ENCODE results near the gene GTPBP3.
"Not testable (repeated sequence)": the region's sequence is repeated elsewhere in the genome, so short reads cannot be mapped to it uniquely, and the experiment has no call there.

GTPBP3 gene

GRCh38 chr19:17352608-17353280 lies 15.4 kb downstream of the GTPBP3 start:
- TF ChIP-seq CTCF (conservative IDR thresholded peaks at IDR 0.05; ENCODE audit: low read depth): no peak
- POLR2A ChIA-PET (ENCODE audit: low non-redundant PET): no interaction called here
- CTCF ChIA-PET: no interaction called here
- no peak for DNase-seq (ENCODE audit: low spot score)
- no peak overlapping the region for H3K27ac ChIP-seq

DNA sequence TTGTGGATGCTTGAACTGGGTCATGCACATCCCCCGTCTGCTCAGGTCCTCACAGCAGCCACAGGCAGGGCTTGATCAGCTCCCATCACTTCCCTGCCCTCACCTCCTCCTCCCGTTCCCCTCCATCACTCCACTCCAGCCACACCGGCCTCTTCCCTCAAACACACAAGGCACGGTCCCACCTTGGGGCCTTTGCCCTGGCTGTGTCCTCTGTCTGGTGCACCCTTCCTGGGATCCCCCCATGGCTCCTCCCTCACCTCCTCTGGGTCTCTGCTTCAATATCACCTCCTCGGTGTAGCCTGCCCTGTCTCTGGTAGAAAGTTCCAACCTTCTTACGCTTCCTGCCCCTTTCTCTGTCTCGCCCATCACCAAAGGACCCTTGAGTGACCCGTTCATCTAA lies 16.0 kb downstream of the GTPBP3 start:
- POLR2A ChIA-PET (ENCODE audit: low non-redundant PET): no interaction called here
- DNase-seq (ENCODE audit: low spot score): no peak
- H3K27ac ChIP-seq: no peak overlapping the region
- no peak for TF ChIP-seq CTCF (conservative IDR thresholded peaks at IDR 0.05; ENCODE audit: low read depth)
- CTCF ChIA-PET: interaction anchor here (0.6 kb wide), 1 partner anchor 12 kb away, joined by 4 read pairs; no protein-coding TSS in a partner anchor

GRCh38 chr19:17357078-17357666 lies 19.8 kb downstream of the GTPBP3 start:
- no peak overlapping the region for H3K27ac ChIP-seq
- ChIA-PET CTCF (no interaction called here), POLR2A (ENCODE audit: low non-redundant PET) (no interaction called here)
- TF ChIP-seq CTCF (conservative IDR thresholded peaks at IDR 0.05; ENCODE audit: low read depth): no peak
- no peak for DNase-seq (ENCODE audit: low spot score)

- no peak for DNase-seq (ENCODE audit: low spot score)
- H3K27ac ChIP-seq: no peak overlapping the region
- ChIA-PET POLR2A (ENCODE audit: low non-redundant PET) (no interaction called here), CTCF (interaction anchor here (0.7 kb wide), 2 partner anchors 33 to 289 kb away, joined by 3 to 4 read pairs; no protein-coding TSS in a partner anchor)
- no peak for TF ChIP-seq CTCF (conservative IDR thresholded peaks at IDR 0.05; ENCODE audit: low read depth)
Observed at GRCh38 chr19:17357724-17358123, 20.4 kb downstream of the GTPBP3 start.

DNA sequence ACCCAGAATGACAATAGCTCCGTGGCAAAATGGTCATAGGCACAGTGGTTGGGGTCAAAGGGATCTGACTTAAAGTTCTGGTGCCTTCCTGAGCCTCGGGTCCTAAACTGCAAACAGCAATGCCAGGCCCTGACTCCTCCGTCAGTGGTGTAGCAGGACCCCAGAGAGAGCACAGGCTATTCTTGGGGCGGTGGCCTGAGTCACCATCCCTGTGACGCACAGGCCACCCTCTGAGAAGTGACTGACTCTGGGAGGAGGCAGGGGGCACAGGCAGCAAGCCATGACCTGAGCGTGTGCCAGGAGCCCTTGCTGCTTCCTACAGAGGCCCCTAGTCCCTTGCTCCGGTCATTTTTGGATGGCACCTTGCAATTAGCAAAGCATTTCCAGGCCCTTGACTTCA lies 21.0 kb downstream of the GTPBP3 start:
- CTCF ChIA-PET: interaction anchor here (0.7 kb wide), 2 partner anchors 32 to 289 kb away, joined by 3 to 4 read pairs; no protein-coding TSS in a partner anchor
- peak overlapping the region; percentile 42 for H3K27ac ChIP-seq
- POLR2A ChIA-PET (ENCODE audit: low non-redundant PET): no interaction called here
- no peak for TF ChIP-seq CTCF (conservative IDR thresholded peaks at IDR 0.05; ENCODE audit: low read depth)
- DNase-seq (ENCODE audit: low spot score): no peak

- no peak for DNase-seq (ENCODE audit: low spot score)
- CTCF ChIA-PET: interaction anchor here (0.6 to 1.3 kb wide), 2 partner anchors 215 to 496 kb away, joined by 3 to 4 read pairs; no protein-coding TSS in a partner anchor
- no peak overlapping the region for H3K27ac ChIP-seq
- POLR2A ChIA-PET (ENCODE audit: low non-redundant PET): no interaction called here
- TF ChIP-seq CTCF (conservative IDR thresholded peaks at IDR 0.05; ENCODE audit: low read depth): no peak
Observed at GRCh38 chr19:17359905-17360800, 22.8 kb downstream of the GTPBP3 start.

DNA sequence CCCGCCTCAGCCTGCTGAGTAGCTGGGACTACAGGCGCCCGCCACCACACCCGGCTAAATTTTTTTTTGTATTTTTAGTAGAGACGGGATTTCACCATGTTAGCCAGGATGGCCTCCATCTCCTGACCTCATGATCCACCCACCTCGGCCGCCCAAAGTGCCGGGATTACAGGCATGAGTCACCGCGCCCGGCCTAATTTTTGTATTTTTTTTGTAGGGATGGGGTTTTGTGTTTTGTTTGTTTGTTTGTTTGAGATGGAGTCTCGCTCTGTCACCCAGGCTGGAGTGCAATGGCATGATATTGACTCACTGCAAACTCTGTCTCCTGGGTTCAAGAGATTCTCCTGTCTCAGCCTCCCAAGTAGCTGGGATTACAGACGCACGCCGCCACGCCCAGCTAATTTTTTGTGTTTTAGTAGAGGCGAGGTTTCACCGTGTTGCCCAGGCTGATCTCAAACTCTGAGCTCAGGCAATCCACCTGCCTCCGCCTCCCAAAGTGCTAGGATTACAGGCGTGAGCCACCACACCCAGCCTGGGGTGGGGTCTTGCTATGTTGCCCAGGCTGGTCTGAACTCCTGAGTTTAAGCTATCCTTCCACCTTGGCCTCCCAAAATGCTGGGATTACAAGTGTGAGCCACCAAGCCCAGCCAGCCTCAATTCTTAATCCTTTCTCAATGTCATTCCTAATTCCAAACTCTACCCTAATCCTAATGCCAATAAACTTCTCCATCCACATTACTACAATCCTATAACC lies 26.7 kb downstream of the GTPBP3 start:
- CTCF ChIA-PET: interaction anchor here (0.6 kb wide), 1 partner anchor 8 kb away, joined by 3 read pairs; no protein-coding TSS in a partner anchor
- POLR2A ChIA-PET (ENCODE audit: low non-redundant PET); H3K27ac ChIP-seq; DNase-seq (ENCODE audit: low spot score): not testable (repeated sequence)
